A549 (cell line): ENCODE measurements around the gene UFD1. TPM values are rescaled to one million over a fixed set of nuclear protein-coding genes. Genes with fewer than 3 reads are reported as not detected.

Experiments
- ATAC-seq, 2 experiments: fragments of 200-7000 bp in 1 of 2; fragments of >200 bp in 1 of 2; cut with Nextera tagmentation in 1 of 2; cut with Tn5 transposase in 1 of 2; 3 replicates each; pipeline versions ENCODE4 v1.8.0 to v1.9.1; 2018 to 2020; ENCODE audit warnings: mild to moderate bottlenecking in 1 of 2, moderate library complexity in 1 of 2
- CTCF ChIA-PET: fragments of 300-600 bp; sonication (Branson Sonifier 250); formaldehyde crosslinking; extraction: SDS; loops from one replicate; lab custom pipeline; 2021; ENCODE audit warnings: antibody characterized with exemption, inconsistent platforms; lab: Yijun Ruan, JAX
- POLR2A ChIA-PET: fragments of 350-600 bp; formaldehyde crosslinking; extraction: SDS; loops from one replicate; lab custom pipeline; 2021; ENCODE audit warnings: antibody characterized with exemption, inconsistent platforms; lab: Yijun Ruan, JAX
- DNase-seq, 2 experiments: peaks; one replicate each; pipeline versions ENCODE4 v3.0.0 to v3.0.0-alpha.2; 2011 to 2016; ENCODE audit warnings: low read depth in 1 of 2, low spot score in 1 of 2
- FAIRE-seq: peaks from 2 replicates; lab custom pipeline; 2011; peaks lifted over from hg19 to GRCh38; lab: Jason Lieb, UNC
- H3K27ac ChIP-seq, 2 experiments: fragments of >200 bp; sonication (Bioruptor Twin); formaldehyde crosslinking; 3 replicates each; pipeline ENCODE4 v1.5.1; 2016 to 2017
- H3K4me1 ChIP-seq: fragments of >200 bp; sonication (Bioruptor Twin); formaldehyde crosslinking; 3 replicates; pipeline ENCODE4 v1.6.1; 2016
- H3K4me2 ChIP-seq: fragments of >200 bp; sonication (Bioruptor Twin); formaldehyde crosslinking; 3 replicates; pipeline ENCODE4 v1.6.1; 2016
- H3K4me3 ChIP-seq: fragments of >200 bp; sonication (Bioruptor Twin); formaldehyde crosslinking; 3 replicates; pipeline ENCODE4 v1.5.1; 2016
- H3K9me3 ChIP-seq: fragments of >200 bp; sonication (Bioruptor Twin); formaldehyde crosslinking; 3 replicates; pipeline ENCODE4 v1.6.1; 2016
- ATOH8 ChIP-seq: fragments of 250-450 bp; sonication (Bioruptor Pico); IDR thresholded peaks from 2 replicates; pipeline ENCODE4 v1.5.0; 2020; ENCODE audit warnings: low read depth, mild to moderate bottlenecking, moderate library complexity
- CBX2 ChIP-seq: fragments of 200-600 bp; sonication (generic); IDR thresholded peaks from 2 replicates; pipeline ENCODE4 v1.6.1; 2016; ENCODE audit warnings: low read depth, mild to moderate bottlenecking, borderline replicate concordance
- CHD2 ChIP-seq: fragments of 150-350 bp; IDR thresholded peaks from 2 replicates; pipeline ENCODE4 v1.6.1; 2014; ENCODE audit warnings: low read length; ENCODE audit not compliant: partially characterized antibody
- CHD4 ChIP-seq: fragments of 200-600 bp; sonication (generic); IDR thresholded peaks from 2 replicates; pipeline ENCODE4 v1.6.1; 2016; ENCODE audit warnings: antibody characterized with exemption, mild to moderate bottlenecking, borderline replicate concordance
- CTCF ChIP-seq: fragments of >200 bp; sonication (Bioruptor Twin); formaldehyde crosslinking; IDR thresholded peaks from 3 replicates; pipeline ENCODE4 v1.5.1; 2016
- E2F6 ChIP-seq: IDR thresholded peaks from 2 replicates; pipeline ENCODE4 v1.6.1; 2012; ENCODE audit warnings: low read depth, borderline replicate concordance
- ESRRA ChIP-seq: fragments of 150-350 bp; IDR thresholded peaks from 2 replicates; pipeline ENCODE4 v1.6.1; 2014; ENCODE audit warnings: mild to moderate bottlenecking, low read length, borderline replicate concordance
- FOSB ChIP-seq: fragments of 250-450 bp; sonication (Bioruptor Pico); IDR thresholded peaks from 2 replicates; pipeline ENCODE4 v1.5.0; 2020; ENCODE audit warnings: mild to moderate bottlenecking, moderate library complexity
- HDAC2 ChIP-seq: fragments of 200-600 bp; sonication (generic); IDR thresholded peaks from 2 replicates; pipeline ENCODE4 v1.6.1; 2016
- HOXB13 ChIP-seq: fragments of 250-450 bp; sonication (Bioruptor Pico); IDR thresholded peaks from 2 replicates; pipeline ENCODE4 v1.5.0; 2020; ENCODE audit warnings: low read depth, mild to moderate bottlenecking, moderate library complexity
- JUN ChIP-seq, 2 experiments: fragments of >200 bp; sonication (Bioruptor Twin); formaldehyde crosslinking; IDR thresholded peaks; 2 replicates in 1 of 2; 3 replicates in 1 of 2; pipeline ENCODE4 v1.6.1; 2016 to 2017
- JUNB ChIP-seq: fragments of >200 bp; sonication (Bioruptor Twin); formaldehyde crosslinking; IDR thresholded peaks from 2 replicates; pipeline ENCODE4 v1.6.1; 2016
- KDM1A ChIP-seq: fragments of 200-600 bp; sonication (generic); IDR thresholded peaks from 2 replicates; pipeline ENCODE4 v1.6.1; 2016; ENCODE audit warnings: low read depth, mild to moderate bottlenecking
- MAZ ChIP-seq: fragments of 150-350 bp; IDR thresholded peaks from 2 replicates; pipeline ENCODE4 v1.6.1; 2014; ENCODE audit warnings: antibody characterized with exemption, low read depth, low read length, borderline replicate concordance
- NFE2L2 ChIP-seq: fragments of 150-350 bp; conservative IDR thresholded peaks from 2 replicates; pipeline ENCODE4 v1.6.1; 2014; ENCODE audit warnings: low read length
- PBX3 ChIP-seq: IDR thresholded peaks from 2 replicates; pipeline ENCODE4 v1.6.1; 2012
- PHF8 ChIP-seq: fragments of 200-600 bp; sonication (generic); IDR thresholded peaks from 2 replicates; pipeline ENCODE4 v1.6.1; 2016; ENCODE audit warnings: low read depth, mild to moderate bottlenecking, antibody characterized with exemption, moderate library complexity, borderline replicate concordance
- RAD21 ChIP-seq, 2 experiments: fragments of >200 bp in 1 of 2; sonication (Bioruptor Twin) in 1 of 2; formaldehyde crosslinking in 1 of 2; IDR thresholded peaks in 1 of 2; conservative IDR thresholded peaks in 1 of 2; 2 replicates in 1 of 2; 3 replicates in 1 of 2; pipeline ENCODE4 v1.6.1; 2012 to 2018; ENCODE audit warnings: inconsistent platforms in 1 of 2
- RARB ChIP-seq: fragments of 250-450 bp; sonication (Bioruptor Pico); IDR thresholded peaks from 2 replicates; pipeline ENCODE4 v1.8.0; 2021; ENCODE audit warnings: mild to moderate bottlenecking, moderate library complexity
- RCOR1 ChIP-seq: fragments of 150-350 bp; IDR thresholded peaks from 2 replicates; pipeline ENCODE4 v1.6.1; 2014; ENCODE audit warnings: antibody characterized with exemption, low read length, low read depth
- RNF2 ChIP-seq: fragments of 200-600 bp; sonication (generic); IDR thresholded peaks from 2 replicates; pipeline ENCODE4 v1.6.1; 2016; ENCODE audit warnings: low read depth, mild to moderate bottlenecking, antibody characterized with exemption, moderate library complexity, borderline replicate concordance
- SMC3 ChIP-seq: fragments of >200 bp; sonication (Bioruptor Twin); formaldehyde crosslinking; IDR thresholded peaks from 3 replicates; pipeline ENCODE4 v1.6.1; 2018; ENCODE audit warnings: inconsistent platforms
- TFCP2L1 ChIP-seq: fragments of 250-450 bp; sonication (Bioruptor Pico); IDR thresholded peaks from 2 replicates; pipeline ENCODE4 v1.5.0; 2021; ENCODE audit warnings: mild to moderate bottlenecking
- TP53 ChIP-seq: fragments of 250-450 bp; sonication (Bioruptor Pico); IDR thresholded peaks from 2 replicates; pipeline ENCODE4 v1.5.0; 2021; ENCODE audit warnings: mild to moderate bottlenecking, moderate library complexity
- ZC3H11A ChIP-seq: fragments of 450-650 bp; IDR thresholded peaks from 2 replicates; pipeline ENCODE4 v1.6.1; 2014; ENCODE audit warnings: antibody characterized with exemption, mild to moderate bottlenecking
- ZFP36 ChIP-seq: fragments of 450-650 bp; IDR thresholded peaks from 2 replicates; pipeline ENCODE4 v1.6.1; 2014; ENCODE audit warnings: borderline replicate concordance; ENCODE audit not compliant: partially characterized antibody
- ZNF302 ChIP-seq: fragments of 250-450 bp; sonication (Bioruptor Pico); IDR thresholded peaks from 2 replicates; pipeline ENCODE4 v1.9.0; 2021; ENCODE audit warnings: inconsistent platforms, mild to moderate bottlenecking, moderate library complexity
- WGBS: methylation state at CpG from one replicate; pipeline ENCODE4 v1.1.6; 2017; ENCODE audit errors: missing lambda C conversion rate; 5-methylcytosine and 5-hydroxymethylcytosine counted together
- polyA plus RNA-seq, 4 experiments: library from polyadenylated mRNA; depleted of rRNA in 3 of 4; stranded (reverse); fragments of >200 nt; fragmentation: RNase III in 1 of 4; extraction: RNeasy Plus Mini Kit Qiagen cat#74134 plus additional on column Dnase treatment in 1 of 4; gene quantifications; 2 replicates in 3 of 4; 3 replicates in 1 of 4; pipeline ENCODE4 v1.2.3, GENCODE V29; 2011 to 2017

The UFD1 gene
- polyA plus RNA-seq, 2 of the 4 experiments (the other 2 are of a cell fraction) = 95.4 to 96.1 TPM

- Histone ChIP-seq H3K4me3 (peak overlapping the region; percentile 99), H3K9me3 (no peaks in the 10 kb centered on the region), H3K4me1 (peaks cover 9% of the 10 kb centered on the region), H3K27ac (peak overlapping the region; percentile 93 to 100), H3K4me2 (peak overlapping the region; percentile 98)
- 0% methylated on average over 8 of the region's 53 CpGs for WGBS
- no peak for TF ChIP-seq JUNB
- no peak for TF ChIP-seq ZNF302
- 0 out of 2 replicates have a peak, but pooled peaks have one; percentile 25 for TF ChIP-seq PHF8
- TF ChIP-seq CHD4 = no peak
- TF ChIP-seq SMC3 = no peak
- TF ChIP-seq ATOH8 (CRISPR knock-in tag) = no peak
- no peak for TF ChIP-seq HDAC2
- no peak for FAIRE-seq
- ChIA-PET POLR2A (interaction anchor here (0.6 to 2.0 kb wide), 6 partner anchors 17 to 286 kb away, joined by 3 to 5 read pairs (median 4); partner anchors contain the start of genes C22orf39, CDC45, ESS2 and SLC25A1), CTCF (interaction anchor here (1.0 kb wide), 1 partner anchor 251 kb away, joined by 3 read pairs; no protein-coding TSS in a partner anchor)
- 0 out of 6 replicates have a peak, but pooled peaks of 1 of the 2 experiments have one; percentile 8 for ATAC-seq
- peak; percentile 11 to 26 for DNase-seq
Measured at GRCh38 chr22:19430890-19431541, 48.0 kb downstream of the UFD1 start.

GRCh38 chr22:19429950-19430889, 48.8 kb downstream of the UFD1 start:
- Histone ChIP-seq H3K9me3 (no peaks in the 10 kb centered on the region), H3K4me3 (peak overlapping the region; percentile 99)
- DNase-seq = peak in 1 of 2 experiments; percentile 4
- no peak for ATAC-seq
- FAIRE-seq = no peak
- TF ChIP-seq TP53 = no peak
- TF ChIP-seq JUN (IDR thresholded peaks at IDR 0.05) = no peak
- no peak for TF ChIP-seq NFE2L2
- no peak for TF ChIP-seq KDM1A
- TF ChIP-seq PHF8 = no peak
- TF ChIP-seq RNF2 = no peak
- no peak for TF ChIP-seq TFCP2L1 (CRISPR knock-in tag)
- TF ChIP-seq ZC3H11A = no peak
- no peak for TF ChIP-seq ZNF302
- no peak for TF ChIP-seq CHD2
- TF ChIP-seq JUNB = no peak
- TF ChIP-seq, all 56 proteins: peak for 0
- Histone ChIP-seq H3K4me1 (peaks cover 9% of the 10 kb centered on the region), H3K4me2 (peak overlapping the region; percentile 98), H3K27ac (peak overlapping the region; percentile 93 to 100)
- WGBS = 44% methylated on average over 7 of the region's 12 CpGs
- ChIA-PET CTCF (interaction anchor here (0.7 kb wide), 1 partner anchor 20 kb away, joined by 3 read pairs; no protein-coding TSS in a partner anchor), POLR2A (no interaction called here)

GRCh38 chr22:19424186-19424500, 54.9 kb downstream of the UFD1 start:
- no peak for DNase-seq
- ChIA-PET CTCF (no interaction called here), POLR2A (no interaction called here)
- Histone ChIP-seq H3K4me3 (no peak overlapping the region), H3K9me3 (no peaks in the 10 kb centered on the region), H3K4me1 (no peaks in the 10 kb centered on the region), H3K4me2 (no peak overlapping the region), H3K27ac (no peak overlapping the region)
- 92% methylated on average over 2 of the region's 3 CpGs for WGBS
- no peak for ATAC-seq
- FAIRE-seq = no peak
- TF ChIP-seq RCOR1 (no peak), RNF2 (no peak), NFE2L2 (no peak), MAZ (no peak), ZFP36 (no peak), FOSB (CRISPR knock-in tag) (no peak), RAD21 (conservative IDR thresholded peaks at IDR 0.05 in 1 of 2, IDR thresholded peaks at IDR 0.05 in 1 of 2) (no peak), CTCF (no peak), RARB (no peak), ZNF302 (no peak), CBX2 (no peak), PBX3 (no peak), TP53 (no peak), ESRRA (no peak), HOXB13 (CRISPR knock-in tag) (no peak), ZC3H11A (no peak), E2F6 (no peak)
